Trophoblast cell (in vitro differentiated cells and primary cell): Measurements from ENCODE around the gene FRMPD1.
A peak's percentile ranks its signal among the peaks of the same experiment; 100 is the strongest.

ENCODE experiments used
- DNase-seq, 2 donors: peaks; one replicate each; pipeline ENCODE4 v3.0.0-alpha.2; 2016
- H2AFZ ChIP-seq: 2 replicates; pipeline ENCODE4 v1.6.1; 2013; ENCODE audit warnings: low read length, moderate library complexity, mild to moderate bottlenecking; ENCODE audit not compliant: insufficient read depth, poor library complexity
- H2AK5ac ChIP-seq: 2 replicates; pipeline ENCODE4 v1.6.1; 2013; ENCODE audit warnings: mild to moderate bottlenecking, low read length
- H2BK120ac ChIP-seq: 2 replicates; pipeline ENCODE4 v1.6.1; 2013; ENCODE audit warnings: low read length, mild to moderate bottlenecking, moderate library complexity; ENCODE audit not compliant: insufficient read depth, poor library complexity
- H2BK12ac ChIP-seq: 2 replicates; pipeline ENCODE4 v1.6.1; 2013; ENCODE audit warnings: mild to moderate bottlenecking, low read length, moderate library complexity
- H2BK5ac ChIP-seq: 2 replicates; pipeline ENCODE4 v1.6.1; 2013; ENCODE audit warnings: low read length, low read depth, moderate library complexity, mild to moderate bottlenecking; ENCODE audit not compliant: poor library complexity
- H3K14ac ChIP-seq: 2 replicates; pipeline ENCODE4 v1.6.1; 2013; ENCODE audit warnings: mild to moderate bottlenecking, low read length
- H3K18ac ChIP-seq: 2 replicates; pipeline ENCODE4 v1.6.1; 2013; ENCODE audit warnings: mild to moderate bottlenecking, low read length
- H3K23ac ChIP-seq: 2 replicates; pipeline ENCODE4 v1.6.1; 2013; ENCODE audit warnings: low read length
- H3K27ac ChIP-seq: 2 replicates; pipeline ENCODE4 v1.5.1; 2013; ENCODE audit warnings: low read depth, mild to moderate bottlenecking, inconsistent platforms, low read length, moderate library complexity
- H3K27me3 ChIP-seq: 2 replicates; pipeline ENCODE4 v1.6.1; 2013; ENCODE audit warnings: inconsistent platforms, mild to moderate bottlenecking, low read length, moderate library complexity; ENCODE audit not compliant: insufficient read depth
- H3K36me3 ChIP-seq, 2 experiments: 1 replicate in 1 of 2; 2 replicates in 1 of 2; pipeline ENCODE4 v1.6.1; 2013; ENCODE audit warnings: low read length in 2 of 2, mild to moderate bottlenecking in 2 of 2, moderate library complexity in 1 of 2; ENCODE audit not compliant: insufficient read depth in 2 of 2, control insufficient read depth in 1 of 2
- H3K4ac ChIP-seq: 2 replicates; pipeline ENCODE4 v1.6.1; 2013; ENCODE audit warnings: low read depth, mild to moderate bottlenecking, low read length, moderate library complexity
- H3K4me1 ChIP-seq, 2 experiments: 1 replicate in 1 of 2; 2 replicates in 1 of 2; pipeline ENCODE4 v1.6.1; 2013; ENCODE audit warnings: low read length in 2 of 2, mild to moderate bottlenecking in 2 of 2, moderate library complexity in 1 of 2; ENCODE audit not compliant: insufficient read depth in 2 of 2, control insufficient read depth in 1 of 2
- H3K4me2 ChIP-seq: 2 replicates; pipeline ENCODE4 v1.6.1; 2013; ENCODE audit warnings: inconsistent platforms, mild to moderate bottlenecking, low read length, moderate library complexity
- H3K4me3 ChIP-seq: 2 replicates; pipeline ENCODE4 v1.5.1; 2013; ENCODE audit warnings: mild to moderate bottlenecking, low read depth, low read length, inconsistent platforms
- H3K79me1 ChIP-seq: one replicate; pipeline ENCODE4 v1.6.1; 2013; ENCODE audit warnings: low read length
- H3K79me2 ChIP-seq: 2 replicates; pipeline ENCODE4 v1.6.1; 2013; ENCODE audit warnings: low read length, mild to moderate bottlenecking; ENCODE audit not compliant: control insufficient read depth, insufficient read depth, poor library complexity
- H3K9ac ChIP-seq: 2 replicates; pipeline ENCODE4 v1.6.1; 2013; ENCODE audit warnings: mild to moderate bottlenecking, low read length
- H3K9me3 ChIP-seq: 2 replicates; pipeline ENCODE4 v1.6.1; 2013; ENCODE audit warnings: low read depth, mild to moderate bottlenecking, control low read depth, inconsistent platforms, low read length; ENCODE audit not compliant: insufficient read depth
- H4K12ac ChIP-seq: 2 replicates; pipeline ENCODE4 v1.6.1; 2013; ENCODE audit warnings: low read depth, mild to moderate bottlenecking, low read length, moderate library complexity
- H4K8ac ChIP-seq: 2 replicates; pipeline ENCODE4 v1.6.1; 2013; ENCODE audit warnings: low read depth, mild to moderate bottlenecking, low read length, moderate library complexity
- H4K91ac ChIP-seq: one replicate; pipeline ENCODE4 v1.6.1; 2013; ENCODE audit warnings: low read depth, mild to moderate bottlenecking, low read length, moderate library complexity
- WGBS: extraction: QIAGEN DNeasy Blood & Tissue Kit; methylation state at CpG from one replicate; pipeline ENCODE4 v1.1.7; 2013; ENCODE audit warnings: missing lambda C conversion rate; ENCODE audit not compliant: insufficient read length, insufficient coverage; ENCODE audit errors: extremely low coverage; 5-methylcytosine and 5-hydroxymethylcytosine counted together

FRMPD1 gene

GRCh38 chr9:37729499-37729898, 78.7 kb downstream of the FRMPD1 start:
- Histone ChIP-seq H3K4ac (no peak overlapping the region), H2AK5ac (no peak overlapping the region), H3K9ac (no peak overlapping the region), H3K4me2 (no peak overlapping the region), H3K27me3 (peaks cover 1% of the 10 kb centered on the region), H2BK120ac (no peak overlapping the region), H3K4me1 (no peaks in the 10 kb centered on the region), H4K8ac (no peak overlapping the region), H2BK5ac (no peak overlapping the region), H3K18ac (no peak overlapping the region), H3K79me1 (no peaks in the 10 kb centered on the region), H3K79me2 (no peaks in the 10 kb centered on the region), H3K9me3 (no peaks in the 10 kb centered on the region), H3K4me3 (peak overlapping the region; percentile 43), H3K14ac (no peak overlapping the region), H2BK12ac (no peak overlapping the region), H3K36me3 (no peaks in the 10 kb centered on the region), H3K23ac (no peak overlapping the region), H2AFZ (no peak overlapping the region), H4K91ac (no peak overlapping the region), H4K12ac (no peak overlapping the region), H3K27ac (no peak overlapping the region)
- no CpG with 5 or more reads among the region's 9 CpGs for WGBS
- DNase-seq = no peak

GRCh38 chr9:37730256-37730655, 79.5 kb downstream of the FRMPD1 start:
- Histone ChIP-seq H3K4ac (no peak overlapping the region), H3K23ac (no peak overlapping the region), H2AK5ac (no peak overlapping the region), H3K79me1 (no peaks in the 10 kb centered on the region), H2AFZ (no peak overlapping the region), H4K91ac (no peak overlapping the region), H3K4me2 (no peak overlapping the region), H2BK12ac (no peak overlapping the region), H3K14ac (no peak overlapping the region), H2BK5ac (no peak overlapping the region), H3K9ac (no peak overlapping the region), H3K4me1 (no peaks in the 10 kb centered on the region), H3K27me3 (peaks cover 1% of the 10 kb centered on the region), H3K36me3 (no peaks in the 10 kb centered on the region), H3K18ac (no peak overlapping the region), H4K12ac (no peak overlapping the region), H3K9me3 (no peaks in the 10 kb centered on the region), H3K27ac (no peak overlapping the region), H3K4me3 (no peak overlapping the region), H3K79me2 (no peaks in the 10 kb centered on the region), H2BK120ac (no peak overlapping the region), H4K8ac (no peak overlapping the region)
- DNase-seq = no peak
- WGBS = no CpG with 5 or more reads among the region's 3 CpGs

GRCh38 chr9:37730839-37731238, 80.1 kb downstream of the FRMPD1 start:
- no peak overlapping the region for H2BK5ac ChIP-seq
- no peak overlapping the region for H3K9ac ChIP-seq
- H3K9me3 ChIP-seq = no peaks in the 10 kb centered on the region
- no peak overlapping the region for H2BK120ac ChIP-seq
- no peaks in the 10 kb centered on the region for H3K4me1 ChIP-seq
- no peak overlapping the region for H3K4me3 ChIP-seq
- no peak overlapping the region for H4K12ac ChIP-seq
- no peak overlapping the region for H3K4me2 ChIP-seq
- H2AFZ ChIP-seq = no peak overlapping the region
- H3K14ac ChIP-seq = no peak overlapping the region
- H2BK12ac ChIP-seq = no peak overlapping the region
- peaks cover 1% of the 10 kb centered on the region for H3K27me3 ChIP-seq
- no CpG with 5 or more reads among the region's 5 CpGs for WGBS
- H4K8ac ChIP-seq = no peak overlapping the region
- DNase-seq = no peak
- H3K27ac ChIP-seq = no peak overlapping the region
- no peak overlapping the region for H2AK5ac ChIP-seq
- H3K4ac ChIP-seq = no peak overlapping the region
- no peak overlapping the region for H3K18ac ChIP-seq
- no peaks in the 10 kb centered on the region for H3K36me3 ChIP-seq
- no peaks in the 10 kb centered on the region for H3K79me1 ChIP-seq
- no peak overlapping the region for H4K91ac ChIP-seq
- no peaks in the 10 kb centered on the region for H3K79me2 ChIP-seq
- H3K23ac ChIP-seq = no peak overlapping the region

GRCh38 chr9:37732086-37732741, 81.5 kb downstream of the FRMPD1 start:
- Histone ChIP-seq H3K4me1 (no peaks in the 10 kb centered on the region), H2BK120ac (no peak overlapping the region), H3K79me1 (no peaks in the 10 kb centered on the region), H2AK5ac (no peak overlapping the region), H3K18ac (no peak overlapping the region), H3K23ac (no peak overlapping the region), H3K79me2 (no peaks in the 10 kb centered on the region), H3K36me3 (no peaks in the 10 kb centered on the region), H2BK5ac (no peak overlapping the region), H3K9ac (no peak overlapping the region), H2AFZ (no peak overlapping the region), H3K27ac (no peak overlapping the region), H3K4me2 (no peak overlapping the region), H3K9me3 (no peaks in the 10 kb centered on the region), H4K12ac (no peak overlapping the region), H3K4ac (no peak overlapping the region), H3K27me3 (peaks cover 1% of the 10 kb centered on the region), H2BK12ac (no peak overlapping the region), H3K4me3 (no peak overlapping the region), H4K8ac (no peak overlapping the region), H4K91ac (no peak overlapping the region), H3K14ac (no peak overlapping the region)
- DNase-seq = no peak
- no CpG with 5 or more reads among the region's 10 CpGs for WGBS
